Measurements from ENCODE around the gene EYS.

Gene EYS

GRCh38 chr6:64301307-64302236, 1405.5 kb downstream of the EYS start:
- no peak for TF ChIP-seq CTCF (conservative IDR thresholded peaks at IDR 0.05)
- H3K27ac ChIP-seq = no peak overlapping the region

GRCh38 chr6:64299176-64299575, 1407.8 kb downstream of the EYS start:
- no peak overlapping the region for H3K27ac ChIP-seq
- TF ChIP-seq CTCF (conservative IDR thresholded peaks at IDR 0.05) = no peak

- no peak overlapping the region for H3K27ac ChIP-seq
- TF ChIP-seq CTCF (conservative IDR thresholded peaks at IDR 0.05) = no peak
Observed at GRCh38 chr6:64294034-64294433, 1413.0 kb downstream of the EYS start.

GRCh38 chr6:64293298-64293697, 1413.7 kb downstream of the EYS start:
- TF ChIP-seq CTCF (conservative IDR thresholded peaks at IDR 0.05) = no peak
- no peak overlapping the region for H3K27ac ChIP-seq

GRCh38 chr6:64290867-64291266, 1416.2 kb downstream of the EYS start:
- no peak for TF ChIP-seq CTCF (conservative IDR thresholded peaks at IDR 0.05)
- no peak overlapping the region for H3K27ac ChIP-seq

GRCh38 chr6:64289931-64290330, 1417.1 kb downstream of the EYS start:
- TF ChIP-seq CTCF (conservative IDR thresholded peaks at IDR 0.05) = no peak
- no peak overlapping the region for H3K27ac ChIP-seq

- no peak for TF ChIP-seq CTCF (conservative IDR thresholded peaks at IDR 0.05)
- H3K27ac ChIP-seq = no peak overlapping the region
Observed at GRCh38 chr6:64288351-64288750, 1418.7 kb downstream of the EYS start.

All from VCaP (cell line).